ENCODE data around the gene PAX2.

Gene PAX2

GRCh38 chr10:100819424-100819823 lies 74.0 kb downstream of the PAX2 start:
- Histone ChIP-seq H3K9ac (ENCODE audit: low read length) (no peak overlapping the region), H3K4me1 (ENCODE audit: control insufficient read depth, low read depth, low read length) (no peaks in the 10 kb centered on the region), H3K27me3 (ENCODE audit: control insufficient read depth, insufficient read depth, low read length) (peaks cover 79% of the 10 kb centered on the region), H3K27ac (ENCODE audit: low read length) (no peak overlapping the region), H3K9me3 (ENCODE audit: control insufficient read depth, low read depth, low read length) (no peaks in the 10 kb centered on the region), H3K36me3 (ENCODE audit: control insufficient read depth, low read depth, low read length) (no peaks in the 10 kb centered on the region), H3K4me3 (ENCODE audit: low read length) (no peak overlapping the region)

- Histone ChIP-seq H3K36me3 (ENCODE audit: control insufficient read depth, low read depth, low read length) (no peaks in the 10 kb centered on the region), H3K27ac (ENCODE audit: low read length) (no peak overlapping the region), H3K27me3 (ENCODE audit: control insufficient read depth, insufficient read depth, low read length) (peaks cover 96% of the 10 kb centered on the region), H3K9me3 (ENCODE audit: control insufficient read depth, low read depth, low read length) (no peaks in the 10 kb centered on the region), H3K9ac (ENCODE audit: low read length) (no peak overlapping the region), H3K4me1 (ENCODE audit: control insufficient read depth, low read depth, low read length) (no peaks in the 10 kb centered on the region), H3K4me3 (ENCODE audit: low read length) (no peak overlapping the region)
These were observed 77.8 kb downstream of the PAX2 start for GRCh38 chr10:100823194-100823593.

- Histone ChIP-seq H3K27ac (ENCODE audit: low read length) (no peak overlapping the region), H3K4me3 (ENCODE audit: low read length) (no peak overlapping the region), H3K9me3 (ENCODE audit: control insufficient read depth, low read depth, low read length) (no peaks in the 10 kb centered on the region), H3K4me1 (ENCODE audit: control insufficient read depth, low read depth, low read length) (peaks cover 8% of the 10 kb centered on the region), H3K9ac (ENCODE audit: low read length) (no peak overlapping the region), H3K27me3 (ENCODE audit: control insufficient read depth, insufficient read depth, low read length) (peaks cover 100% of the 10 kb centered on the region), H3K36me3 (ENCODE audit: control insufficient read depth, low read depth, low read length) (no peaks in the 10 kb centered on the region)
These were observed 79.5 kb downstream of the PAX2 start for GRCh38 chr10:100824886-100825285.

DNA sequence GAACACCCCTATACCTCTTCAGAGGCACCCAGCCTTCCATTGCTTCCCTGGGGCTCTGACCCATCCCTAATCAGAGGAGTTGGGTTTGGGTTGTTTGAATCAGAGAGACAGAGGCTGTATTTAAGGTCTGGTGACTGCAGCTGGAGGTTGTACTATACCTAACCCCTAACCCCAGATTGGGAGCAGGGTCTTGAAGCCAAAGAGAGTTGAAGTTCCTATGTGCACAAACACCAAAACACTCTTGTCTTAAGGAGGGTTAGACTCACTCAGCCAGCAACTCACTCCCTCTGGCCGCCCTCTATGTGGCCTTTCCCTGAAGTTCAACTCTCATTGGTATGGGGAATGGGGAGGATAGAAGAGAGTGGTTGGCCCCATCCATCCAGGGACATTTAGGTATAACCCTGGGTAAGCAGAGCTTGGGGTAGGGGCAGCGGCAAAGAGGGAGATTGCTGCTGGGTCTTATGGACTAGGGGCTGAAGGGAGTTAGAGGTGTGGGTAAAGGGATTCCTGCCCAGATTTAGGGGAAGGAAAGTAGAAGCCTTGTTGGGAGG lies 80.0 kb downstream of the PAX2 start:
- no peak overlapping the region for H3K9ac ChIP-seq (ENCODE audit: low read length)
- no peaks in the 10 kb centered on the region for H3K9me3 ChIP-seq (ENCODE audit: control insufficient read depth, low read depth, low read length)
- H3K27me3 ChIP-seq (ENCODE audit: control insufficient read depth, insufficient read depth, low read length): peaks cover 100% of the 10 kb centered on the region
- no peaks in the 10 kb centered on the region for H3K36me3 ChIP-seq (ENCODE audit: control insufficient read depth, low read depth, low read length)
- H3K27ac ChIP-seq (ENCODE audit: low read length): no peak overlapping the region
- H3K4me3 ChIP-seq (ENCODE audit: low read length): no peak overlapping the region
- peaks cover 10% of the 10 kb centered on the region for H3K4me1 ChIP-seq (ENCODE audit: control insufficient read depth, low read depth, low read length)

DNA sequence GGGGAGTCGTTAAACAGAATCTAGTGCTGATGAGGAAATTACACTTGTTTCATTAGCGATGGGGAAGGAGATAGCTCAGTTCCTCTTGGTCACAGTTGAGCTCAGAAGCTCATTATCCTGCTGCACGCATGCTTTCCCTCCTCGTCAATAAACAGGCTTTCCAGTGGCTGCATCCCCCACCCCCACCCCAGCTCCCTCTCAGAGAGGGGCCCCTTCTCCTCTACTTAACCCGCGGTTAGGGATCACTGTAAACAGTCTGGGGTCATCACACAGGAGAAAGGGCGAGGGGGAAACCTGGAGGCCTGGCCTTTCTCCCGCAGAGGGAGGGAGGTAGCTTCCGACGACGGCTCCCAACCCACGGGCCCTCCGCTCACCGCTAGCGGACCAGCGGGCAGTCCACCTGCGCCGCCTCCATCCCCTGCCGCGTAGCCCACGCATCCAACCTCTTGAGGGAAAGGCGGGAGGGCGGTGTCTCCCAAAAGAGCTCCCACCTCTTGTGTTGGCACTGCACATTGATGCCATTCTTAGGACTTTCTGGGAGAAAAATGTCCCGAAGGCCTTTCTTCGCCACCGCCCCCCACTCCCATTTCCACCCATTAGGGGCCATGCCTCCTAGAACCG lies 80.8 kb downstream of the PAX2 start:
- no peaks in the 10 kb centered on the region for H3K9me3 ChIP-seq (ENCODE audit: control insufficient read depth, low read depth, low read length)
- no peak overlapping the region for H3K27ac ChIP-seq (ENCODE audit: low read length)
- H3K4me3 ChIP-seq (ENCODE audit: low read length): no peak overlapping the region
- peaks cover 10% of the 10 kb centered on the region for H3K4me1 ChIP-seq (ENCODE audit: control insufficient read depth, low read depth, low read length)
- peaks cover 100% of the 10 kb centered on the region for H3K27me3 ChIP-seq (ENCODE audit: control insufficient read depth, insufficient read depth, low read length)
- H3K36me3 ChIP-seq (ENCODE audit: control insufficient read depth, low read depth, low read length): no peaks in the 10 kb centered on the region
- no peak overlapping the region for H3K9ac ChIP-seq (ENCODE audit: low read length)

DNA sequence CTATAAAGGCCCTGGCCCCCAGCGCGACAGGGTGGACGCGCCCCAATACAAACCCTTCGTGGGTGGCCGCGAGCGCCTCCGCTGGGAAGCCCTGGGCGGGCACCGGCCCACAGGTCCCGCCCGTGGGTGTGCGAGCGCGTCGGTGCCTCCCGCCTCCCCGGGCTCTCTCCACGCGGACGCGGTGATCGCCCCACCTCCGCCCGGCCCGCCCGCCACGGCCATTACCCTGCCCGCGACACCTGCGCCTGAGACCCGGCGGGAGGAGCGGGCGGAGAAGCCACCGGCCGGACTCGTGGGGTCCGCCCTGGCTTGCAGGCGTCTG lies 81.2 kb downstream of the PAX2 start:
- Histone ChIP-seq H3K9me3 (ENCODE audit: control insufficient read depth, low read depth, low read length) (no peaks in the 10 kb centered on the region), H3K27ac (ENCODE audit: low read length) (no peak overlapping the region), H3K4me1 (ENCODE audit: control insufficient read depth, low read depth, low read length) (peaks cover 10% of the 10 kb centered on the region), H3K9ac (ENCODE audit: low read length) (no peak overlapping the region), H3K4me3 (ENCODE audit: low read length) (peak overlapping the region; percentile 39), H3K36me3 (ENCODE audit: control insufficient read depth, low read depth, low read length) (no peaks in the 10 kb centered on the region), H3K27me3 (ENCODE audit: control insufficient read depth, insufficient read depth, low read length) (peaks cover 100% of the 10 kb centered on the region)

DNA sequence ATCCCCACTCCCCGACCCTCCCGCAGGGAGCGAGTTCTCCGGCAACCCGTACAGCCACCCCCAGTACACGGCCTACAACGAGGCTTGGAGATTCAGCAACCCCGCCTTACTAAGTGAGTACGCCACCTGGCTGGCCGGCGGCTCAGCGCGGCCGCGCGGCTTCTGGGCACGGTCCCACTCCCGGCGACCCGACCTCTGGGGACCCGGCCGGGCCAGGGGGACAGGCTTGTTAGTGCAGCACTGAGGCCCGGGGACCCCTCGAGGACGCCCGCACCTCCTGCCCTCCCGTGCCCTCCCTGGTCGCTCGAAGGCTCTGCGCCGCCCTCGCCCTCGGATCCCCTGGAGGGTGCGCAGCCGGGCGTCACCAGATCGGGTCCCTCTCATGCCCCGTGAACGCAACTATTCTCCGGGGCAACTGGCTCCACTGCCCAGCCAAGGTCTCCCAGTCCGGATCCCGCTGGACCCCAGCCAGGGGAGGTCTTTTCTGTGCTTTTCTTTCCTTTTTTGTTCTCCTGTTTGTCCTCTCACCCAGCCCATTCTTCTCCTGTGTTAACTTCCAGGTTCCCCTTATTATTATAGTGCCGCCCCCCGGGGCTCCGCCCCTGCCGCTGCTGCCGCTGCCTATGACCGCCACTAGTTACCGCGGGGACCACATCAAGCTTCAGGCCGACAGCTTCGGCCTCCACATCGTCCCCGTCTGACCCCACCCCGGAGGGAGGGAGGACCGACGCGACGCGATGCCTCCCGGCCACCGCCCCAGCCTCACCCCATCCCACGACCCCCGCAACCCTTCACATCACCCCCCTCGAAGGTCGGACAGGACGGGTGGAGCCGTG lies 81.8 kb downstream of the PAX2 start:
- peaks cover 100% of the 10 kb centered on the region for H3K27me3 ChIP-seq (ENCODE audit: control insufficient read depth, insufficient read depth, low read length)
- H3K27ac ChIP-seq (ENCODE audit: low read length): no peak overlapping the region
- peak overlapping the region; percentile 39 for H3K4me3 ChIP-seq (ENCODE audit: low read length)
- H3K9me3 ChIP-seq (ENCODE audit: control insufficient read depth, low read depth, low read length): no peaks in the 10 kb centered on the region
- peaks cover 10% of the 10 kb centered on the region for H3K4me1 ChIP-seq (ENCODE audit: control insufficient read depth, low read depth, low read length)
- H3K9ac ChIP-seq (ENCODE audit: low read length): no peak overlapping the region
- no peaks in the 10 kb centered on the region for H3K36me3 ChIP-seq (ENCODE audit: control insufficient read depth, low read depth, low read length)

DNA sequence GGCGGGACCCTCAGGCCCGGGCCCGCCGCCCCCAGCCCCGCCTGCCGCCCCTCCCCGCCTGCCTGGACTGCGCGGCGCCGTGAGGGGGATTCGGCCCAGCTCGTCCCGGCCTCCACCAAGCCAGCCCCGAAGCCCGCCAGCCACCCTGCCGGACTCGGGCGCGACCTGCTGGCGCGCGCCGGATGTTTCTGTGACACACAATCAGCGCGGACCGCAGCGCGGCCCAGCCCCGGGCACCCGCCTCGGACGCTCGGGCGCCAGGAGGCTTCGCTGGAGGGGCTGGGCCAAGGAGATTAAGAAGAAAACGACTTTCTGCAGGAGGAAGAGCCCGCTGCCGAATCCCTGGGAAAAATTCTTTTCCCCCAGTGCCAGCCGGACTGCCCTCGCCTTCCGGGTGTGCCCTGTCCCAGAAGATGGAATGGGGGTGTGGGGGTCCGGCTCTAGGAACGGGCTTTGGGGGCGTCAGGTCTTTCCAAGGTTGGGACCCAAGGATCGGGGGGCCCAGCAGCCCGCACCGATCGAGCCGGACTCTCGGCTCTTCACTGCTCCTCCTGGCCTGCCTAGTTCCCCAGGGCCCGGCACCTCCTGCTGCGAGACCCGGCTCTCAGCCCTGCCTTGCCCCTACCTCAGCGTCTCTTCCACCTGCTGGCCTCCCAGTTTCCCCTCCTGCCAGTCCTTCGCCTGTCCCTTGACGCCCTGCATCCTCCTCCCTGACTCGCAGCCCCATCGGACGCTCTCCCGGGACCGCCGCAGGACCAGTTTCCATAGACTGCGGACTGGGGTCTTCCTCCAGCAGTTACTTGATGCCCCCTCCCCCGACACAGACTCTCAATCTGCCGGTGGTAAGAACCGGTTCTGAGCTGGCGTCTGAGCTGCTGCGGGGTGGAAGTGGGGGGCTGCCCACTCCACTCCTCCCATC lies 82.7 kb downstream of the PAX2 start:
- no peaks in the 10 kb centered on the region for H3K36me3 ChIP-seq (ENCODE audit: control insufficient read depth, low read depth, low read length)
- peaks cover 100% of the 10 kb centered on the region for H3K27me3 ChIP-seq (ENCODE audit: control insufficient read depth, insufficient read depth, low read length)
- no peak overlapping the region for H3K9ac ChIP-seq (ENCODE audit: low read length)
- no peak overlapping the region for H3K27ac ChIP-seq (ENCODE audit: low read length)
- H3K9me3 ChIP-seq (ENCODE audit: control insufficient read depth, low read depth, low read length): no peaks in the 10 kb centered on the region
- peak overlapping the region; percentile 39 for H3K4me3 ChIP-seq (ENCODE audit: low read length)
- H3K4me1 ChIP-seq (ENCODE audit: control insufficient read depth, low read depth, low read length): peaks cover 10% of the 10 kb centered on the region

GRCh38 chr10:100828738-100829096 lies 83.3 kb downstream of the PAX2 start:
- Histone ChIP-seq H3K4me3 (ENCODE audit: low read length) (peak overlapping the region; percentile 35), H3K36me3 (ENCODE audit: control insufficient read depth, low read depth, low read length) (no peaks in the 10 kb centered on the region), H3K4me1 (ENCODE audit: control insufficient read depth, low read depth, low read length) (peaks cover 10% of the 10 kb centered on the region), H3K27ac (ENCODE audit: low read length) (no peak overlapping the region), H3K9me3 (ENCODE audit: control insufficient read depth, low read depth, low read length) (no peaks in the 10 kb centered on the region), H3K27me3 (ENCODE audit: control insufficient read depth, insufficient read depth, low read length) (peaks cover 100% of the 10 kb centered on the region), H3K9ac (ENCODE audit: low read length) (no peak overlapping the region)

DNA sequence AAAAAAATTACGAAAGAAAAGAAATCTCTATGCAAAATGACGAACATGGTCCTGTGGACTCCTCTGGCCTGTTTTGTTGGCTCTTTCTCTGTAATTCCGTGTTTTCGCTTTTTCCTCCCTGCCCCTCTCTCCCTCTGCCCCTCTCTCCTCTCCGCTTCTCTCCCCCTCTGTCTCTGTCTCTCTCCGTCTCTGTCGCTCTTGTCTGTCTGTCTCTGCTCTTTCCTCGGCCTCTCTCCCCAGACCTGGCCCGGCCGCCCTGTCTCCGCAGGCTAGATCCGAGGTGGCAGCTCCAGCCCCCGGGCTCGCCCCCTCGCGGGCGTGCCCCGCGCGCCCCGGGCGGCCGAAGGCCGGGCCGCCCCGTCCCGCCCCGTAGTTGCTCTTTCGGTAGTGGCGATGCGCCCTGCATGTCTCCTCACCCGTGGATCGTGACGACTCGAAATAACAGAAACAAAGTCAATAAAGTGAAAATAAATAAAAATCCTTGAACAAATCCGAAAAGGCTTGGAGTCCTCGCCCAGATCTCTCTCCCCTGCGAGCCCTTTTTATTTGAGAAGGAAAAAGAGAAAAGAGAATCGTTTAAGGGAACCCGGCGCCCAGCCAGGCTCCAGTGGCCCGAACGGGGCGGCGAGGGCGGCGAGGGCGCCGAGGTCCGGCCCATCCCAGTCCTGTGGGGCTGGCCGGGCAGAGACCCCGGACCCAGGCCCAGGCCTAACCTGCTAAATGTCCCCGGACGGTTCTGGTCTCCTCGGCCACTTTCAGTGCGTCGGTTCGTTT lies 83.9 kb downstream of the PAX2 start:
- H3K4me3 ChIP-seq (ENCODE audit: low read length): peak overlapping the region; percentile 24
- H3K4me1 ChIP-seq (ENCODE audit: control insufficient read depth, low read depth, low read length): peaks cover 10% of the 10 kb centered on the region
- H3K9ac ChIP-seq (ENCODE audit: low read length): no peak overlapping the region
- H3K9me3 ChIP-seq (ENCODE audit: control insufficient read depth, low read depth, low read length): no peaks in the 10 kb centered on the region
- H3K27me3 ChIP-seq (ENCODE audit: control insufficient read depth, insufficient read depth, low read length): peaks cover 100% of the 10 kb centered on the region
- H3K36me3 ChIP-seq (ENCODE audit: control insufficient read depth, low read depth, low read length): no peaks in the 10 kb centered on the region
- no peak overlapping the region for H3K27ac ChIP-seq (ENCODE audit: low read length)
